GM08714 (cell line): Measurements from ENCODE around the gene RSPO3.
"Not testable (repeated sequence)": the region's sequence is repeated elsewhere in the genome, so short reads cannot be mapped to it uniquely, and the experiment has no call there.

Experiments used
- H3K4me3 ChIP-seq: fragments of 200-500 bp; sonication (Bioruptor generic); 2 replicates; pipeline ENCODE4 v1.5.1; 2014; ENCODE audit warnings: mild to moderate bottlenecking, low read length, inconsistent platforms
- ZNF274 ChIP-seq: IDR thresholded peaks from 2 replicates; pipeline ENCODE4 v1.6.1; 2012; ENCODE audit warnings: mild to moderate bottlenecking, low read depth, low read length

The RSPO3 gene

DNA sequence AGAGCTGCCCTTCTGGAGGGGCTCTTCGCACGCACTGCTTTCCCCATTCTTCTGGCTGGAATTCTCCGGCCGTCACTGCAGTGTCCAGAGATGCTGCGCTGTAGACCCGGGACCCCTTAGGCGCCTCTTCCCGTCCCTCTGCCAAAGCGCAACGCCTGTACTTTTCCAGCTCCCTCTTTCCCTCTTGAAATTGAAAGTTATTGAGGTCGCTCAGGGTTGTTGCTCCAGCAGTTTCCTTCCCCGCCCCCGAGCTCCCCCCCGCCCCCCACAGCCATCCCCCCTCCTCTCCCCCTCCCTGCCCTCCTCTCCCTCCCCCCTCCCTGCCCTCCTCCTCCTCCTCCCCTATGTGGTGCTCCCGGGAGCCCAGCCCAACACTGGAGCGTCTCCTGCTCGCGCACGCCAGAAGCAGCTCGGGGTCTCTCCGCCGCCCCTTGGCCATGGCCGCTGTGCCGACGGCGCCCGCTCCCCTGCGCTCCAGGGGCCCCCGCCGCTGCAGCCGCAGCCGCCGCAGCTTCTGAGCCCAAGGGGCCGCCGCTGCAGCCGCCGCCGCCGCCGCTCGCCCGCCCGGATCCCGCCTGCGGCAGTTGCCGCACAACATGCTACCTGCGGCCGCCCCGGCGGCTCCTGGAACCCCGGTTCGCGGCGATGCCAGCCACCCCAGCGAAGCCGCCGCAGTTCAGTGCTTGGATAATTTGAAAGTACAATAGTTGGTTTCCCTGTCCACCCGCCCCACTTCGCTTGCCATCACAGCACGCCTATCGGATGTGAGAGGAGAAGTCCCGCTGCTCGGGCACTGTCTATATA lies at the start of gene RSPO3:
TSS of gene RSPO3 (plus strand) at position 374 of the 804 bp plus-strand sequence. CDS start 522 bp downstream, outside the sequence.
- no peak for TF ChIP-seq ZNF274
- peak within 1 kb of the TSS; percentile 46 for H3K4me3 ChIP-seq

GRCh38 chr6:127069659-127070279 lies 48.7 kb upstream of the RSPO3 start:
- no peak for TF ChIP-seq ZNF274
- H3K4me3 ChIP-seq = no peak overlapping the region

DNA sequence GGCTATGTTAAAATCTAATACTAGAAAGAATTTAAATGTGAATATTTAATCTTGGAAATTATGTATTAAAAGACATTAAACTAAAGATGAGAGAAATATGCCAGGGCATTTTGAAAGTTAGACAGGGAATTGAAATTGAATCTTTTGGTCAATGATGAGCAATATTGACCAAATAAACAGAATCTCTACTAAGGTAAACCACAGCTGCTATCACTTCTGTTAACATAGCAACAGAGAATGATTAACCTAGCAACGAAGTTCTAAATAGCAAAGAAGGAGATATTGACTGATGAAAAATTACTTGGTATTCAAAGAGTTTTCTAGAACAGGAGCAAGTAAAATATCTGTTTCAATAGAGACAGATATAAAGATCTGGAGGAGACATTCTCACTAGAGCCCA lies 45.2 kb upstream of the RSPO3 start:
- H3K4me3 ChIP-seq = no peak overlapping the region
- TF ChIP-seq ZNF274 = no peak

DNA sequence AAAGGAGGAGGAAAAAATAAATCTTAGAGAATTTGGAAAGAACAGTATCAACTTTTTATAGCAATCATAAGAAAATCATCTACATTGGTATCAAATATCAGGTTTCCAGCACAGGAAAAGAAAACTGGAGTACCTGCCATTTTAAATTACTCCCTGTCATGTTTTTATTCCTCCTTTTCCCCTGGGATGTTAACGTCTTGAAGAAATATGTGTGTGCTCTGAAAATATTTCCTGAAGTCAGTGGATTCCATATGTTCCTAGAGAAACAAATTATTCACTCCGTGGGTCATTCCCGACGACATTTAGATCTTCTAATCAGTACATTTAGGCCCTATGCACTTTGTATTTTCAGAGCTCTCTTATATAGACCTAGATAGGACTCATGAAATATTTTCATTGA lies 42.0 kb upstream of the RSPO3 start:
- H3K4me3 ChIP-seq = no peak overlapping the region
- no peak for TF ChIP-seq ZNF274

GRCh38 chr6:127077886-127078285 lies 40.6 kb upstream of the RSPO3 start:
- no peak overlapping the region for H3K4me3 ChIP-seq
- TF ChIP-seq ZNF274 = no peak

GRCh38 chr6:127078669-127079068 lies 39.8 kb upstream of the RSPO3 start:
- H3K4me3 ChIP-seq = no peak overlapping the region
- no peak for TF ChIP-seq ZNF274

DNA sequence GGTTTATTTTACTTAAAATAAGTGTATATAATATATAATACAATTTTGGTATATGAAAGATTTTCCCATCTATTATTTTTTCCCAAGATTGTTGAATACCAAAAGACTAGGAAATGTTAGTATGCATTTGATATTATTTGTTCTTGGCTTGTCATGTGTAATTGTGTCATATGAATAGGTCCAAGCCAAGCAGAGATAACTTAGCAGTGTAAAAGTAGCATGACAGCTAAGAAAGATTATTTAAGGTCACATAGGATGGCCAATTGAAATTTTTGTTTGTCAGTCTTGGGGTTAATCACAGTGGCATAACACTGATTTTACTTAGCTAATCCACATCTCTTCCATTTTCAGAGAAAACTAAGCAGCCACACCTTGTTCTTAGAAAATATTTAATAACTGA lies 38.8 kb upstream of the RSPO3 start:
- no peak overlapping the region for H3K4me3 ChIP-seq
- no peak for TF ChIP-seq ZNF274

- H3K4me3 ChIP-seq = no peak overlapping the region
- TF ChIP-seq ZNF274 = no peak
These were observed 38.4 kb upstream of the RSPO3 start for GRCh38 chr6:127080081-127080480.

GRCh38 chr6:127083231-127083962 lies 35.1 kb upstream of the RSPO3 start:
- H3K4me3 ChIP-seq = no peak overlapping the region
- TF ChIP-seq ZNF274 = no peak

DNA sequence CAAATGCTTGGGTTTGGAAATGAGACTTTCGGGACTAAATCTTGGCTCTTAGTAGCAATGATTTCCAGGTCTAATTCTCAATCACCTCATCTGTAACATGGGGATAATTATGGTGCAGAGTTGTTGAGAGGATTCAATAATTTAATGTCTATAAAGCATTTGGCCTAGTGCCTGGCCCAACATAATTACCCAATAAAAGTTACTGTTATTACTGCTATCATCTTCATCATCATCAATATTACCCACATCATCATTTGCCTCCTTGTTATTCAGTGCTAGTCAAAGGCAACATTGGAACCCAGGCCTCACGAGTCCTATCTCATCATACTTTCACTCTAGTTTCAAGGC lies 34.5 kb upstream of the RSPO3 start:
- H3K4me3 ChIP-seq = no peak overlapping the region
- no peak for TF ChIP-seq ZNF274

- TF ChIP-seq ZNF274 = no peak
- no peak overlapping the region for H3K4me3 ChIP-seq
These were observed 33.3 kb upstream of the RSPO3 start for GRCh38 chr6:127085181-127085580.

DNA sequence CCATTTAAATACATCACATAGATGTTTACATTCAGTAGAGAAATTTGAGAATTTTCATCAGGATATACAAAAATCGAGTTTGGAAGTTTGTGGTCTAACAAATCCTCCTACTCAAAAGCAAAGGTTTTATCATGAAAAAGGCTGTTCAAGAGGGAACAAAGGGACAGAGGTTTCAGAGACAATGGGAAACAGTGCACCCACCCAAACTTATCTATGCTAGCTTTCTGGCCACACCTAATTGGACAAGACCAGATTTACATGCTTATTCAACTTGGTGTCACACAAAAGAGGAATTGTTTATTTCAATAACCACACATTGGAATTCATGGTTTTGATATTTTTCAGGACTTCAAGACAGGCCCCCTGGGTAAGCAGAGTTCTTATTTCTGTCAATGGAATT lies 28.4 kb upstream of the RSPO3 start:
- TF ChIP-seq ZNF274 = no peak
- no peak overlapping the region for H3K4me3 ChIP-seq

DNA sequence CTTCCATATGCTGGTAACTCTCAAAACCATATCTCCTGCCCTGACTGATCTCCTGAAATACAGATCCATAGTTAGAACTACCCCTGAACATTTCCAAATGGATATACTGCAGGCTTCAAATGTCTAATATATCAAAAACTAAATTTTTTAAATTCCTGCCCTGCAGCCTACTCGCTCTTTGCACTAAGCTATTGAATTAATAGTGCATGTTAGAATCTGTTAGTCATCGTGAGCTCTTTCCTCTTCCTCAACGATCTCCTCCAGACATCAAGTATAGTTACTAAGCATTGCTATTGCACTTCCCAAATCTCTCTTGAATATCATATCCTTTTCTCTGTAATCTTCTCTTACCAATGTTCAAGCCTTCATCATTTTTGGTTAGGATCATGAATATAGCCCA lies 26.0 kb upstream of the RSPO3 start:
- no peak overlapping the region for H3K4me3 ChIP-seq
- TF ChIP-seq ZNF274 = no peak

DNA sequence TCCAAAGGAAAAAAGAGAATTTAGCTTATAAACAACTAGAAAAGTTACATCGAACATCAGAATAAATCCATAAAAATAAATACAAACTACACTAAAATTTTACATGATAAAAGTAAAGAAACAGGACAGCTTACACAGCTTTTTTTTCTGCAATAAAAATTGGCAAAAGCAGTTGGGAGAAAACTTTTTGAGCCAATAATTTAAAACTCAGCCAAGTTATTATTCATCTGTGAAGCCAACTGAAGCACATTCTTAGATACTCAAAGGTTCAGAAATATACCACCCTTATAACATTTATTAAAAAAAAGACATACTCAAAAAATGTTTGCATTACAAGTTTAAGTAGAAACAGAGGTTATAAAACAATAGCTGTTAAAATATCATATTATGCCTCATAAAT lies 23.7 kb upstream of the RSPO3 start:
- H3K4me3 ChIP-seq = no peak overlapping the region
- no peak for TF ChIP-seq ZNF274

DNA sequence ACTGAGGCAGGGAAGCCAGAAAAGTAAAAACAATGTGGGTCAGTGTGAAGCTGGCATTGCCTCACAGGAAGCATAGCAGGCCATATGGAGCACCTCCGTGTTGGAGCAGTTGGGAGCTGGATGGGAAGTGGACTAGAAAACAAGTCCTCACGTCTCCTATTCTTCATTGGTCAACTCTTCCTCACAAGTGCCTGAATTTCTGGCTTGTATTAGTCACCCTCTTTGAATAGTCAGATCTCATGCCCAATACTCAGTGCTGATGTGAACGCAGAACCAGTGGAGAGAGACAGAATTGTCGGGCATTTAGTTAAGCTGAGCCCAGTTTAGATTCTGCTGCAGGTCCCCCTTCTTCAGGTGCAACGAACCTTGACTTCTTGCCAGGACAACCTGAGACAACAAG lies 22.3 kb upstream of the RSPO3 start:
- no peak for TF ChIP-seq ZNF274

GRCh38 chr6:127097442-127097841 lies 21.0 kb upstream of the RSPO3 start:
- H3K4me3 ChIP-seq = not testable (repeated sequence)

More for the DNA sequence above, 22.3 kb upstream of the RSPO3 start:
- H3K4me3 ChIP-seq = no peak overlapping the region
